HepG2 (cell line): Measurements from ENCODE around the gene RGS11. TPM values are rescaled to one million over a fixed set of nuclear protein-coding genes. Genes with fewer than 3 reads are reported as not detected.

Experiments
- ATAC-seq: fragments of 200-7000 bp; cut with Tn5 transposase; 3 replicates; pipeline ENCODE4 v1.9.1; 2020; ENCODE audit warnings: mild to moderate bottlenecking, moderate library complexity
- BruUV-seq: library from RNA; stranded (reverse); fragments of 400-500 nt; replicated peaks from 2 replicates; lab custom pipeline; 2021; lab: Mats Ljungman, UMichigan
- CTCF ChIA-PET: fragments of 300-600 bp; formaldehyde crosslinking; extraction: SDS; loops from one replicate; lab custom pipeline; 2021; ENCODE audit warnings: low total read pairs, inconsistent platforms, low intra/inter-chr PET ratio; lab: Yijun Ruan, JAX
- POLR2A ChIA-PET: fragments of 350-600 bp; sonication (Branson Sonifier 250); formaldehyde crosslinking; loops from one replicate; lab custom pipeline; 2020; ENCODE audit warnings: antibody characterized with exemption, inconsistent platforms; lab: Yijun Ruan, JAX
- DNase-seq: peaks from one replicate; pipeline ENCODE4 v3.0.0-alpha.2; 2015; ENCODE audit warnings: low spot score
- FAIRE-seq: peaks from 3 replicates; lab custom pipeline; 2011; peaks lifted over from hg19 to GRCh38; lab: Jason Lieb, UNC
- H2AFZ ChIP-seq: one replicate; pipeline ENCODE4 v1.6.1; 2011; ENCODE audit warnings: low read length, inconsistent platforms
- H3K27ac ChIP-seq: fragments of 300-600 bp; 3 replicates; pipeline ENCODE4 v1.8.0; 2011; ENCODE audit warnings: mixed run types, mild to moderate bottlenecking, mixed read lengths, low read length, inconsistent platforms; ENCODE audit not compliant: insufficient read depth; ENCODE audit errors: extremely low read length
- H3K27me3 ChIP-seq, 2 experiments: fragments of 200-600 bp in 1 of 2; 2 replicates in 1 of 2; 3 replicates in 1 of 2; pipeline versions ENCODE4 v1.6.0 to v1.8.0; 2011; ENCODE audit warnings: low read length in 2 of 2, mild to moderate bottlenecking in 2 of 2, moderate library complexity in 2 of 2, inconsistent platforms in 1 of 2; ENCODE audit not compliant: insufficient read depth in 2 of 2, control insufficient read depth in 1 of 2
- H3K36me3 ChIP-seq, 2 experiments: fragments of 200-600 bp in 1 of 2; replicated peaks in 1 of 2; 2 replicates in 1 of 2; 3 replicates in 1 of 2; pipeline versions ENCODE4 v1.5.1 to v1.8.0; 2011; ENCODE audit warnings: low read length in 2 of 2, inconsistent platforms in 1 of 2; ENCODE audit not compliant: insufficient read depth in 2 of 2, control insufficient read depth in 1 of 2
- H3K4me1 ChIP-seq: 2 replicates; pipeline ENCODE4 v1.5.1; 2012; ENCODE audit warnings: low read length, inconsistent platforms; ENCODE audit not compliant: insufficient read depth
- H3K4me2 ChIP-seq: 2 replicates; pipeline ENCODE4 v1.6.0; 2011; ENCODE audit warnings: low read depth, low read length, inconsistent platforms
- H3K4me3 ChIP-seq, 3 experiments: fragments of 200-600 bp in 1 of 3; sonication (generic), shearing (Covaris generic) in 1 of 3; replicated peaks in 1 of 3; 2 replicates each; pipeline ENCODE4 v1.5.1; 2011 to 2016; ENCODE audit warnings: low read length in 3 of 3, inconsistent platforms in 2 of 3, low read depth in 2 of 3, mild to moderate bottlenecking in 2 of 3, control low read depth in 1 of 3, mixed read lengths in 1 of 3; ENCODE audit not compliant: insufficient read depth in 1 of 3
- H3K79me2 ChIP-seq: one replicate; pipeline ENCODE4 v1.6.1; 2011; ENCODE audit warnings: low read length, inconsistent platforms; ENCODE audit not compliant: insufficient read depth
- H3K9ac ChIP-seq: 2 replicates; pipeline ENCODE4 v1.6.0; 2011; ENCODE audit warnings: mild to moderate bottlenecking, low read depth, low read length, inconsistent platforms; ENCODE audit not compliant: insufficient read depth
- H3K9me3 ChIP-seq: 2 replicates; pipeline ENCODE4 v1.5.1; 2012; ENCODE audit warnings: mild to moderate bottlenecking, low read length
- H4K20me1 ChIP-seq: 2 replicates; pipeline ENCODE4 v1.6.0; 2011; ENCODE audit warnings: inconsistent platforms, mild to moderate bottlenecking, low read length, moderate library complexity; ENCODE audit not compliant: insufficient read depth
- AGO2 ChIP-seq: fragments of 200-400 bp; formaldehyde crosslinking; optimal IDR thresholded peaks from 2 replicates; pipeline ENCODE3; 2017; ENCODE audit warnings: mild to moderate bottlenecking, low read depth, low read length, moderate library complexity
- DNMT3B ChIP-seq: conservative IDR thresholded peaks from 2 replicates; pipeline ENCODE4 v1.6.1; 2016; ENCODE audit warnings: missing biosample characterization, control low read depth
- MAX ChIP-seq: IDR thresholded peaks from 2 replicates; pipeline ENCODE4 v1.6.1; 2012; ENCODE audit warnings: inconsistent platforms
- MAZ ChIP-seq, 2 experiments: sonication (generic) in 1 of 2; formaldehyde crosslinking in 1 of 2; IDR thresholded peaks; 2 replicates each; pipeline versions ENCODE4 v1.5.0 to v1.6.1; 2012 to 2020; ENCODE audit warnings: low read depth in 2 of 2, mild to moderate bottlenecking in 2 of 2, borderline replicate concordance in 1 of 2, improper control_type of control experiment in 1 of 2, low read length in 1 of 2, missing genetic modification reagents in 1 of 2, moderate library complexity in 1 of 2
- RFX1 ChIP-seq: fragments of 450-650 bp; IDR thresholded peaks from 2 replicates; pipeline ENCODE4 v1.6.1; 2017
- ZBTB33 ChIP-seq: sonication (generic); formaldehyde crosslinking; IDR thresholded peaks from 2 replicates; pipeline ENCODE4 v1.4.0; 2020; ENCODE audit warnings: missing genetic modification reagents
- ZC3H13 ChIP-seq: sonication (generic); formaldehyde crosslinking; IDR thresholded peaks from 2 replicates; pipeline ENCODE4 v1.8.1; 2023; ENCODE audit warnings: mild to moderate bottlenecking, missing genetic modification reagents, moderate library complexity
- ZNF879 ChIP-seq: sonication (generic); formaldehyde crosslinking; IDR thresholded peaks from 2 replicates; pipeline ENCODE4 v1.8.1; 2023; ENCODE audit warnings: missing genetic modification reagents
- WGBS: methylation state at CpG from one replicate; pipeline ENCODE4 v1.1.6; 2017; ENCODE audit warnings: low lambda C conversion rate; 5-methylcytosine and 5-hydroxymethylcytosine counted together
- in situ Hi-C: cut with HindIII; loops from 2 replicates; pipeline ENCODE4 v1.10.0; 2017; ENCODE audit warnings: low pct_unique_long_range_greater_than_20kb; ENCODE audit not compliant: extremely low pct_ligation_motif_present
- intact Hi-C: fragments of 100-400 bp; cut with micrococcal nuclease; formaldehyde crosslinking; loops from one replicate; pipeline ENCODE4 v1.10.0; 2022; ENCODE audit not compliant: unreplicated experiment
- polyA plus RNA-seq, 8 experiments: library from polyadenylated mRNA; depleted of rRNA in 3 of 8; stranded (reverse) in 7 of 8; unstranded in 1 of 8; fragments of >200 nt; fragmentation: Illumina TruSeq in 4 of 8; extraction: Trizol in 4 of 8; gene quantifications; 2 replicates each; pipeline versions ENCODE4 v1.2.1 to v1.2.3, GENCODE V29; 2011 to 2016; ENCODE audit warnings: low read depth in 4 of 8, missing spikeins in 1 of 8, mixed read lengths in 1 of 8; ENCODE audit not compliant: insufficient read depth in 1 of 8
- total RNA-seq, 5 experiments: library from RNA; depleted of rRNA; stranded (reverse); fragments of >200 nt; fragmentation: Illumina TruSeq; extraction: Trizol; gene quantifications; 2 replicates each; pipeline ENCODE4 v1.2.3, GENCODE V29; 2016; ENCODE audit warnings: low read depth in 1 of 5
- TF ChIP-seq, protein P1 (sequence below): sonication (generic); formaldehyde crosslinking; IDR thresholded peaks from 2 replicates; pipeline ENCODE4 v1.4.0; 2020; ENCODE audit warnings: missing genetic modification reagents, borderline replicate concordance
- TF ChIP-seq, protein P2 (sequence below): sonication (generic); formaldehyde crosslinking; IDR thresholded peaks from 2 replicates; pipeline ENCODE4 v1.4.0; 2020; ENCODE audit warnings: missing genetic modification reagents
- TF ChIP-seq, protein P3 (sequence below): sonication (generic); formaldehyde crosslinking; IDR thresholded peaks from 2 replicates; pipeline ENCODE4 v1.4.0; 2020; ENCODE audit warnings: mild to moderate bottlenecking, missing genetic modification reagents

The RGS11 gene
- total and polyA plus RNA-seq, 2 of the 13 experiments (the other 11 are each of a cell fraction or from before 2014, with no cell fraction given), result 0.11 TPM; not detected in 1

DNA sequence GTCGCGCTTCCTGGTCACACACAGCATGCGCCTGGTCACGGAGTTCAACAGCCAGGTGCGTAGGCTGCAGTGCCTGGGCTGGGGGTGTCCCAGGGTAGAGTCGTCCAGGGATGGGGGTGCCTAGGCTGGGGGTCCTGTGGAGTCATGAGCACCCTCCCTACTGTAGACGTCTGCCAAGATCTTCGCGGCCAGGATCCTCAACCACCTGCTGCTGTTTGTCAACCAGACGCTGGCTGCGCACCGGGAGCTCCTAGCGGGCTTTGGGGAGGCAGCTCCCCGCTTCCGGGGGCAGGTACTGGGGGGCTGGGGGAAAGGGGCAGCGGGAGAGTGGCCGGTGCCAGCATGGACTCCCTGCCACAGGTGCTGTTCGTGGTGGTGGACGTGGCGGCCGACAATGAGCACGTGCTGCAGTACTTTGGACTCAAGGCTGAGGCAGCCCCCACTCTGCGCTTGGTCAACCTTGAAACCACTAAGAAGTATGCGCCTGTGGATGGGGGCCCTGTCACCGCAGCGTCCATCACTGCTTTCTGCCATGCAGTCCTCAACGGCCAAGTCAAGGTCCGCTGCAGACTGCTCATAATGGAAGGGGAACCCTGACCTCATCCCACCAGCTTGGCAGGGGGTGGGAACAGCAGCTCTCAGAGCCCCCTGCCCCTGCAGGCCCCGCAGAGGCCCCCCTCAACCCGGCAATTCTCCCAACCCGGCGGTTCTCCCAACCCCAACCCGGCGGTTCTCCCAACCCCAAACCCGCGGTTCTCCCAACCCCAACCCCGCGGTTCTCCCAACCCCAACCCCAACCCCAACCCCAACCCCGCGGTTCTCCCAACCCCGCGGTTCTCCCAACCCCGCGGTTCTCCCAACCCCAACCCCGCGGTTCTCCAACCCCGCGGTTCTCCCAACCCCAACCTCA lies 9.7 kb upstream of the RGS11 start:
- whole genome bisulfite sequencing, result 92% methylated on average over 35 of the region's 48 CpGs
- ATAC-seq (no peak), DNase-seq (no peak), FAIRE-seq (no peak)
- Histone ChIP-seq H3K79me2 (no peaks in the 10 kb centered on the region), H3K9me3 (no peaks in the 10 kb centered on the region), H3K4me3 (no peak overlapping the region), H3K27me3 (peaks cover 4 to 25% of the 10 kb centered on the region in 2 experiments; a peak in 4 of 5 replicates), H4K20me1 (no peaks in the 10 kb centered on the region), H3K36me3 (peaks cover 12 to 36% of the 10 kb centered on the region in 2 experiments; a peak in 4 of 5 replicates), H3K27ac (no peak overlapping the region), H3K9ac (no peak overlapping the region), H3K4me1 (peaks cover 6% of the 10 kb centered on the region; the same call in 1 of the 2 replicates), H2AFZ (no peak overlapping the region), H3K4me2 (no peak overlapping the region)
- no TSS peak for BruUV-seq
- POLR2A ChIA-PET, result no interaction called here
- CTCF ChIA-PET, result no interaction called here
- intact Hi-C loops (loop anchor here (5.0 kb wide), 1 partner anchor 48 kb away; no protein-coding TSS in a partner anchor), in situ Hi-C loops (no loop called here)
- no peak for TF ChIP-seq ZNF879
- no peak for TF ChIP-seq RFX1
- TF ChIP-seq, protein P1, sequence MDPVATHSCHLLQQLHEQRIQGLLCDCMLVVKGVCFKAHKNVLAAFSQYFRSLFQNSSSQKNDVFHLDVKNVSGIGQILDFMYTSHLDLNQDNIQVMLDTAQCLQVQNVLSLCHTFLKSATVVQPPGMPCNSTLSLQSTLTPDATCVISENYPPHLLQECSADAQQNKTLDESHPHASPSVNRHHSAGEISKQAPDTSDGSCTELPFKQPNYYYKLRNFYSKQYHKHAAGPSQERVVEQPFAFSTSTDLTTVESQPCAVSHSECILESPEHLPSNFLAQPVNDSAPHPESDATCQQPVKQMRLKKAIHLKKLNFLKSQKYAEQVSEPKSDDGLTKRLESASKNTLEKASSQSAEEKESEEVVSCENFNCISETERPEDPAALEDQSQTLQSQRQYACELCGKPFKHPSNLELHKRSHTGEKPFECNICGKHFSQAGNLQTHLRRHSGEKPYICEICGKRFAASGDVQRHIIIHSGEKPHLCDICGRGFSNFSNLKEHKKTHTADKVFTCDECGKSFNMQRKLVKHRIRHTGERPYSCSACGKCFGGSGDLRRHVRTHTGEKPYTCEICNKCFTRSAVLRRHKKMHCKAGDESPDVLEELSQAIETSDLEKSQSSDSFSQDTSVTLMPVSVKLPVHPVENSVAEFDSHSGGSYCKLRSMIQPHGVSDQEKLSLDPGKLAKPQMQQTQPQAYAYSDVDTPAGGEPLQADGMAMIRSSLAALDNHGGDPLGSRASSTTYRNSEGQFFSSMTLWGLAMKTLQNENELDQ, result no peak
- TF ChIP-seq, protein P2, sequence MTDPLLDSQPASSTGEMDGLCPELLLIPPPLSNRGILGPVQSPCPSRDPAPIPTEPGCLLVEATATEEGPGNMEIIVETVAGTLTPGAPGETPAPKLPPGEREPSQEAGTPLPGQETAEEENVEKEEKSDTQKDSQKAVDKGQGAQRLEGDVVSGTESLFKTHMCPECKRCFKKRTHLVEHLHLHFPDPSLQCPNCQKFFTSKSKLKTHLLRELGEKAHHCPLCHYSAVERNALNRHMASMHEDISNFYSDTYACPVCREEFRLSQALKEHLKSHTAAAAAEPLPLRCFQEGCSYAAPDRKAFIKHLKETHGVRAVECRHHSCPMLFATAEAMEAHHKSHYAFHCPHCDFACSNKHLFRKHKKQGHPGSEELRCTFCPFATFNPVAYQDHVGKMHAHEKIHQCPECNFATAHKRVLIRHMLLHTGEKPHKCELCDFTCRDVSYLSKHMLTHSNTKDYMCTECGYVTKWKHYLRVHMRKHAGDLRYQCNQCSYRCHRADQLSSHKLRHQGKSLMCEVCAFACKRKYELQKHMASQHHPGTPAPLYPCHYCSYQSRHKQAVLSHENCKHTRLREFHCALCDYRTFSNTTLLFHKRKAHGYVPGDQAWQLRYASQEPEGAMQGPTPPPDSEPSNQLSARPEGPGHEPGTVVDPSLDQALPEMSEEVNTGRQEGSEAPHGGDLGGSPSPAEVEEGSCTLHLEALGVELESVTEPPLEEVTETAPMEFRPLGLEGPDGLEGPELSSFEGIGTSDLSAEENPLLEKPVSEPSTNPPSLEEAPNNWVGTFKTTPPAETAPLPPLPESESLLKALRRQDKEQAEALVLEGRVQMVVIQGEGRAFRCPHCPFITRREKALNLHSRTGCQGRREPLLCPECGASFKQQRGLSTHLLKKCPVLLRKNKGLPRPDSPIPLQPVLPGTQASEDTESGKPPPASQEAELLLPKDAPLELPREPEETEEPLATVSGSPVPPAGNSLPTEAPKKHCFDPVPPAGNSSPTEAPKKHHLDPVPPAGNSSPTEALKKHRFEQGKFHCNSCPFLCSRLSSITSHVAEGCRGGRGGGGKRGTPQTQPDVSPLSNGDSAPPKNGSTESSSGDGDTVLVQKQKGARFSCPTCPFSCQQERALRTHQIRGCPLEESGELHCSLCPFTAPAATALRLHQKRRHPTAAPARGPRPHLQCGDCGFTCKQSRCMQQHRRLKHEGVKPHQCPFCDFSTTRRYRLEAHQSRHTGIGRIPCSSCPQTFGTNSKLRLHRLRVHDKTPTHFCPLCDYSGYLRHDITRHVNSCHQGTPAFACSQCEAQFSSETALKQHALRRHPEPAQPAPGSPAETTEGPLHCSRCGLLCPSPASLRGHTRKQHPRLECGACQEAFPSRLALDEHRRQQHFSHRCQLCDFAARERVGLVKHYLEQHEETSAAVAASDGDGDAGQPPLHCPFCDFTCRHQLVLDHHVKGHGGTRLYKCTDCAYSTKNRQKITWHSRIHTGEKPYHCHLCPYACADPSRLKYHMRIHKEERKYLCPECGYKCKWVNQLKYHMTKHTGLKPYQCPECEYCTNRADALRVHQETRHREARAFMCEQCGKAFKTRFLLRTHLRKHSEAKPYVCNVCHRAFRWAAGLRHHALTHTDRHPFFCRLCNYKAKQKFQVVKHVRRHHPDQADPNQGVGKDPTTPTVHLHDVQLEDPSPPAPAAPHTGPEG (CRISPR knock-in tag), result no peak
- TF ChIP-seq MAX, result no peak
- peak; percentile 60; the same call in 1 of the 2 replicates for TF ChIP-seq ZBTB33 (CRISPR knock-in tag)
- TF ChIP-seq, protein P3, sequence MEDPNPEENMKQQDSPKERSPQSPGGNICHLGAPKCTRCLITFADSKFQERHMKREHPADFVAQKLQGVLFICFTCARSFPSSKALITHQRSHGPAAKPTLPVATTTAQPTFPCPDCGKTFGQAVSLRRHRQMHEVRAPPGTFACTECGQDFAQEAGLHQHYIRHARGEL, result no peak
- no peak for TF ChIP-seq ZC3H13
- peak; percentile 11 for TF ChIP-seq AGO2
- no peak for TF ChIP-seq MAZ (IDR thresholded peaks at IDR 0.05; ENCODE audit: borderline replicate concordance, low read depth, low read length)
- TF ChIP-seq MAZ (CRISPR knock-in tag; IDR thresholded peaks at IDR 0.05; ENCODE audit: low read depth), result no peak
- TF ChIP-seq DNMT3B (CRISPR knock-in tag), result no peak
